Prostate gland (tissue), 2 donors: ENCODE measurements around the gene SPINT1. TPM values are rescaled to one million over a fixed set of nuclear protein-coding genes. Genes with fewer than 3 reads are reported as not detected.

Experiments used
- DNase-seq: peaks from one replicate; pipeline ENCODE4 v3.0.0-alpha.2; 2019; ENCODE audit warnings: low spot score
- H3K27ac ChIP-seq, 2 donors: fragments of 200-600 bp; sonication (generic); 2 replicates each; pipeline ENCODE4 v1.5.1; 2017 to 2019
- H3K27me3 ChIP-seq: fragments of 200-600 bp; sonication (generic); replicated peaks from 2 replicates; pipeline ENCODE4 v1.5.1; 2019; ENCODE audit not compliant: insufficient read depth
- H3K36me3 ChIP-seq, 2 donors: fragments of 200-600 bp; sonication (generic); 1 replicate in 1 of 2; 2 replicates in 1 of 2; pipeline versions ENCODE4 v1.5.1 to v1.8.1; 2017 to 2019
- H3K4me1 ChIP-seq: fragments of 200-600 bp; sonication (generic); replicated peaks from 2 replicates; pipeline ENCODE4 v1.5.1; 2019
- H3K4me3 ChIP-seq, 2 donors: fragments of 200-600 bp; sonication (generic); 2 replicates each; pipeline ENCODE4 v1.5.1; 2017 to 2019
- H3K9me3 ChIP-seq: fragments of 200-600 bp; sonication (generic); 2 replicates; pipeline ENCODE4 v1.5.1; 2017
- POLR2A ChIP-seq: fragments of 450-650 bp; IDR thresholded peaks from one replicate; pipeline ENCODE4 v1.6.1; 2016; ENCODE audit warnings: antibody characterized with exemption, mild to moderate bottlenecking
- POLR2AphosphoS5 ChIP-seq: sonication (generic); formaldehyde crosslinking; IDR thresholded peaks from one replicate; pipeline ENCODE4 v1.6.1; 2017; ENCODE audit warnings: antibody characterized with exemption
- WGBS: methylation state at CpG from one replicate; pipeline ENCODE4 v1.1.5; 2018; 5-methylcytosine and 5-hydroxymethylcytosine counted together
- intact Hi-C: fragments of 100-400 bp; cut with DNase I; formaldehyde crosslinking; loops from one replicate; pipeline ENCODE4 v1.14.2; 2022
- total RNA-seq, 2 donors: library from RNA; depleted of rRNA; stranded (reverse); fragments of >200 nt; gene quantifications; one replicate each; pipeline ENCODE4 v1.1.0, GENCODE V29; 2016
- TF ChIP-seq, protein P1 (sequence below), 4 experiments: fragments of 200-600 bp in 2 of 4; fragments of 450-650 bp in 2 of 4; sonication (generic) in 2 of 4; IDR thresholded peaks; 1 replicate in 3 of 4; 2 replicates in 1 of 4; pipeline ENCODE4 v1.5.1; 2016 to 2019; ENCODE audit warnings: antibody characterized with exemption in 4 of 4, mild to moderate bottlenecking in 2 of 4, moderate library complexity in 2 of 4

Gene SPINT1
- total RNA-seq, 2 donors from 2014 or later, result 143 to 295 TPM

DNA sequence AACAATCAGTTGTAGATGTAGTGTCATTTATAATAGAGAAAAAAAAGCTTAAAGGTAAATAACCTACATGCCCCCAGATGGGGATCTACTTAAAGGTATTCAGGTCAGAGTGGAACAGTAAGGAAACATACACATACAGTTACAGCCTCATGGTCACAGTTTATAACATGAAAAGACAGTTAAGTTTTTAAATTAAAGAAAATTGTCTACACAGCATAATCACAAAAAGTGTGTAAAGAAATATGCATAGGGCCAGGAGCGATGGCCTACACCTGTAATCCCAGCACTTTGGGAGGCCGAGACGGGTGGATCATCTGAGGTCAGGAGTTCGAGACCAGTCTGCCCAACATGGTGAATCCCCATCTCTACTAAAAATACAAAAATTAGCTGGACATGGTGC, 23.4 kb downstream of the SPINT1 start:
- H3K27ac ChIP-seq, result no peak overlapping the region
- no peak overlapping the region for H3K4me3 ChIP-seq
- H3K4me1 ChIP-seq, result peaks cover 4% of the 10 kb centered on the region
- no peaks in the 10 kb centered on the region for H3K36me3 ChIP-seq
- intact Hi-C loops, result no loop called here
- H3K9me3 ChIP-seq, result no peaks in the 10 kb centered on the region
- DNase-seq, result no peak
- H3K27me3 ChIP-seq, result no peaks in the 10 kb centered on the region
- WGBS, result 99% methylated on average over 4 of the region's 4 CpGs
- TF ChIP-seq, protein P1, sequence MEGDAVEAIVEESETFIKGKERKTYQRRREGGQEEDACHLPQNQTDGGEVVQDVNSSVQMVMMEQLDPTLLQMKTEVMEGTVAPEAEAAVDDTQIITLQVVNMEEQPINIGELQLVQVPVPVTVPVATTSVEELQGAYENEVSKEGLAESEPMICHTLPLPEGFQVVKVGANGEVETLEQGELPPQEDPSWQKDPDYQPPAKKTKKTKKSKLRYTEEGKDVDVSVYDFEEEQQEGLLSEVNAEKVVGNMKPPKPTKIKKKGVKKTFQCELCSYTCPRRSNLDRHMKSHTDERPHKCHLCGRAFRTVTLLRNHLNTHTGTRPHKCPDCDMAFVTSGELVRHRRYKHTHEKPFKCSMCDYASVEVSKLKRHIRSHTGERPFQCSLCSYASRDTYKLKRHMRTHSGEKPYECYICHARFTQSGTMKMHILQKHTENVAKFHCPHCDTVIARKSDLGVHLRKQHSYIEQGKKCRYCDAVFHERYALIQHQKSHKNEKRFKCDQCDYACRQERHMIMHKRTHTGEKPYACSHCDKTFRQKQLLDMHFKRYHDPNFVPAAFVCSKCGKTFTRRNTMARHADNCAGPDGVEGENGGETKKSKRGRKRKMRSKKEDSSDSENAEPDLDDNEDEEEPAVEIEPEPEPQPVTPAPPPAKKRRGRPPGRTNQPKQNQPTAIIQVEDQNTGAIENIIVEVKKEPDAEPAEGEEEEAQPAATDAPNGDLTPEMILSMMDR (IDR thresholded peaks at IDR 0.05), result no peak
- TF ChIP-seq POLR2AphosphoS5 (no peak), POLR2A (no peak)

DNA sequence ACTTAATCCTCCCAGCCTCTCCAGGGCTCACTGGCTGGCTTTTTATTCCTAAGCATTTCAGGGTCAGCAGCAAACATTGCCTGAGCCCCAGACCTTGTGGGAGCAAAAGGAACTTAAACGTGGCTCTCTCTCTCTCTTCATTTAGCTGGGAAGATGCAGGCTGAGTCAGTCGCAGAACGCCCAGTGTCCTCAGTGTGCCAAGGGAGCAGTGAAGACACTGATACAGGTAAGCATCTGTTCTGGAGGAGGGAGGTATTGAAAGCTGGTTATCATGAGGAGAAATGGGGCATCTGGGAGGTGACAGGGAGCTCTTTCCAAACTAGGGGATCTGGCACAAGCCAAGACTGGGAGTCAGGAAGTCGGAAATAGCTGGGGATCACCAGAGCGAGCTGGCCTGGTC, 25.8 kb downstream of the SPINT1 start:
- H3K27ac ChIP-seq, result no peak overlapping the region
- no peaks in the 10 kb centered on the region for H3K27me3 ChIP-seq
- TF ChIP-seq, protein P1 (IDR thresholded peaks at IDR 0.05), result no peak
- TF ChIP-seq POLR2AphosphoS5 (no peak), POLR2A (no peak)
- no peaks in the 10 kb centered on the region for H3K36me3 ChIP-seq
- 76% methylated on average over 5 of the region's 5 CpGs for WGBS
- DNase-seq, result no peak
- peaks cover 4% of the 10 kb centered on the region for H3K4me1 ChIP-seq
- no peak overlapping the region for H3K4me3 ChIP-seq
- intact Hi-C loops, result no loop called here
- no peaks in the 10 kb centered on the region for H3K9me3 ChIP-seq

DNA sequence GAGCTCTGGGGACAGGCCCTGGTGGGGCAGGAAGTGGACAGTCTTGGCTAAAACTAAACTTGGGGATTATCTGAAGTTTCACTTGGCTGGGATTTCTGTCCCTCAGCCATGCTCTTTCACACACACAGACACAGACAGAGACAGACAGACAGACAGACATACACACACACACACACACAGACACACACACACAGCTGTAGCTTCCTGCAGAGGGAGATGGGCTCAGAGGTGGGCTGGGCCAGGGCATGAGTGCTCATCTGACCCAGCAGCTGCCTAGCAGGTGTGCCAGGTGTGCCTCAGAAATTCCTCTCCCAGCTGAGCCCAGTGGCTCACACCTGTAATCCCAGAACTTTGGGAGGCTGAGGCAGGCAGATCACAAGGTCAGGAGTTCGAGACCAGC, 26.9 kb downstream of the SPINT1 start:
- H3K27ac ChIP-seq, result no peak overlapping the region
- TF ChIP-seq POLR2AphosphoS5 (no peak), POLR2A (no peak)
- TF ChIP-seq, protein P1 (IDR thresholded peaks at IDR 0.05), result no peak
- no peaks in the 10 kb centered on the region for H3K9me3 ChIP-seq
- DNase-seq, result no peak
- H3K4me3 ChIP-seq, result no peak overlapping the region
- no peaks in the 10 kb centered on the region for H3K36me3 ChIP-seq
- H3K4me1 ChIP-seq, result peaks cover 4% of the 10 kb centered on the region
- no peaks in the 10 kb centered on the region for H3K27me3 ChIP-seq
- intact Hi-C loops, result no loop called here
- WGBS, result 100% methylated on average over 1 of the region's 1 CpG

GRCh38 chr15:40871749-40872617, 28.1 kb downstream of the SPINT1 start:
- Histone ChIP-seq H3K4me1 (peaks cover 4% of the 10 kb centered on the region), H3K27me3 (no peaks in the 10 kb centered on the region), H3K27ac (peak overlapping the region; percentile 64 to 82), H3K9me3 (no peaks in the 10 kb centered on the region), H3K36me3 (no peaks in the 10 kb centered on the region), H3K4me3 (no peak overlapping the region)
- peak; percentile 82 for DNase-seq
- intact Hi-C loops, result no loop called here
- TF ChIP-seq, protein P1 (IDR thresholded peaks at IDR 0.05), result no peak
- TF ChIP-seq POLR2A (peak; percentile 19), POLR2AphosphoS5 (peak; percentile 27)
- 65% methylated on average over 13 of the region's 13 CpGs for WGBS
